T-helper 2 cell (primary cell): Measurements from ENCODE around the gene NKX2-1.

ENCODE experiments used
- DNase-seq, 5 experiments: peaks; one replicate each; pipeline versions ENCODE4 v3.0.0 to v3.0.0-alpha.2; 2012 to 2022

The NKX2-1 gene

DNA sequence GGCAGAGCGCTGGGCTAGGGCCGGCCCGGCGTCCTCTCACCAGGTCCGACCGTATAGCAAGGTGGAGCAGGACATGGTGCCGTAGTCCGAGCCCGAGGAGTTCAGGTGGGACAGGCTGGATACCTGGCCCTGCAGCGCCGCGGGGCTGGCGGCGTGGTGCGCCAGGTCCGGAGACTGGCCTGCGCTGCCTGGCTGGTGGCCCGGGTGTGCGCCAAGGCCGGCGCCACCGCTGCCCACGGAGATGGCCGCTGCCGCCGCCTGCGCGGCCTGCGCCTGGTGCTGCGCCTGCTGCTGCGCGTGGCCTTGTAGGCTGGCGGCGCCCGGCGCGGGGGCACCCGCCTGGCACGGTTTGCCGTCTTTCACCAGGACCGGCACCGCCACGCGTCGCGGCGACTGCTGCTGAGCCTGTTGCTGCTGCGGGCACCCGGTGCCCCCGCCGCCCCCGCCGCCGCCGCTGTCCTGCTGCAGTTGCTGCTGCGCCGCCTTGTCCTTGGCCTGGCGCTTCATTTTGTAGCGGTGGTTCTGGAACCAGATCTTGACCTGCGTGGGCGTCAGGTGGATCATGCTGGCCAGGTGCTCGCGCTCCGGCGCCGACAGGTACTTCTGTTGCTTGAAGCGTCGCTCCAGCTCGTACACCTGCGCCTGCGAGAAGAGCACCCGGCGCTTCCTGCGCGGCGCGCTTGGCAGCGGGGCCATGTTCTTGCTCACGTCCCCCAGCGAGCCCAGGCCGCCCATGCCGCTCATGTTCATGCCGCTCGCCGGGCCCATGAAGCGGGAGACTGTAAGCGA is 2.6 kb downstream of the NKX2-1 start:
- DNase-seq, result peak in 1 of 5 experiments; percentile 22

DNA sequence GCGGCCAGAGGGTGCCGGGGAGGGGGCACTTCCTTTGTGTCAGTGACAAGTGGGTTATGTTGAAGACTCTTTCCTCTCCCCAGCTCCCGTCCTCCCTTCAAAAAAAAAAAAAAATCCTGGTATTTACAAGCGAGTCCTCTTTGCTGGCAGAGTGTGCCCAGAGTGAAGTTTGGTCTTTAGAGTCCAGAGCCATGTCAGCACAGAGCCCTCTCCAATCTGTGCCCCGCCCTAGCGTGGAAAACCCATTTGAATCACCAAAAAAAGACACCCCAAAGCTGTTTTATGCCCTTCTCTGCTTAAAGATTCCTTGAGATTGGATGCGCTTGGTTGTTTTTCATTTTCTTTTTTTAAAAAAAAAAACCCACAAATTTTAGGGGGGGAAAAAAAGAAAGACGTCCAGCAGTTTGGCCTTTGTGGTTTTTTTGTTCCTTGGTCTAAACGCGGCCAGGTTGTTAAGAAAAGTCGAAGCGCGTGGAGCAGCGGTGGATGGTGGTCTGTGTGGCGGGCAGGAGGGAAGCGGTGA is 3.3 kb downstream of the NKX2-1 start:
- DNase-seq, result no peak

DNA sequence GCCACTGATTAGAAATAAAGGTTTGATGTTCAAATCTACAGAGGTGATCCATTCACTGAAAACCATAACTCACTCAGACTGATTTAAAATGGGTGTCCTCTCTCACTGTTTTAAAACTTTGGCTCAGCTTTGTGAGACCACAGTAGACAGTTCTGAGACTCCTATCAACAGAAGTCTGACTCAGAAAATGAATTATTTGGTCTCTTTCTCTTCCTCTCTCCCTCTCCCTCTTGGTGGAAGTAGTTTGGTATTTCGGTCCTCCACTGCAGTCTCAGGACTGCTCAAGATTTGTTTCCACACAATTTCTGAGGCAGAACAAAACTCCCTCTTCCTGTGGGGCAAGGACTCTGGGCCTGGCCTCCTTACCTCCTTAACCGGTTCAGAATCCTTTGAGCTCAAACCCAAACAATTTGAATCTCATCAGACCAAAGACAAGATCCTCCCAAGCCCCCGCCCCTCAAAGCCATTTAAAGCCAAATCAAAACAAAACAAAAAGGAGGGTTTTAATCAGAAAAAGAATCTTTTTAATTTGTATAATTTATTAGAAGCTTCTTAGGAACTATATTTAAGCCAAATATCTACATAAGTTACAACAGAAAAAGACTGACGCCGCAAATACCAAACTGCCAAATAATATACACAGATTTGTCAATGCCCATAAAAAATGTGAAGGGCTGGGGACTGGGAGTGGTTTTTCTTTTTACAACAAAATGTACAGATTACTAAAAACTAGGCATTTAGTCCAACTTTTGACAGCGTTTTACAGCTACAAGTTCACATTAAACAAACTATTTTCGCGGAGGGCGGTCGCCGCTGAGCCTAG is 3.9 kb downstream of the NKX2-1 start:
- no peak for DNase-seq

DNA sequence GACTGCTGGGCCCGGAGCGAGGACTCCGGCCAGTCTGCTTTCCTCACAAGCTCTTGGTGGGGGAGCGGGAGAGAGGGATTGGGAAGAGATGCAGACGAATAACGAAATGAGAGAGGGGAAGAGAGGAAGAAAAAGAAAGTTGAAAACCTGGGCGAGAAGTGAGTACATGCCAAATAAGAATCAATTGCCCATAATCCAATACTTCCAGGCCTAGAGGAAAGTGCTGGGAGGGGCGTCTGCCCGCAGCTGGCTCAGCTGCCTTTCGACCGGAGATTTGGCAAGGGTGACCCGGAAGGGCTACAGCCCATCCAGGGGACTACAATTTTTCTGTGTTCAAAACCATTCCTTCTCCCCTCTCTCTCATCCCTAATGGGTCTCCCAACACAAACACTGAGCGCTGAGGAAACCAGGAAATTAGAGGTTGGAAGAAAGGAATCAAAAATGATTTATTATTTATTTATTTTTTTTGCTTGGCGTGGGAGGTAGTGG is 4.9 kb downstream of the NKX2-1 start:
- no peak for DNase-seq

DNA sequence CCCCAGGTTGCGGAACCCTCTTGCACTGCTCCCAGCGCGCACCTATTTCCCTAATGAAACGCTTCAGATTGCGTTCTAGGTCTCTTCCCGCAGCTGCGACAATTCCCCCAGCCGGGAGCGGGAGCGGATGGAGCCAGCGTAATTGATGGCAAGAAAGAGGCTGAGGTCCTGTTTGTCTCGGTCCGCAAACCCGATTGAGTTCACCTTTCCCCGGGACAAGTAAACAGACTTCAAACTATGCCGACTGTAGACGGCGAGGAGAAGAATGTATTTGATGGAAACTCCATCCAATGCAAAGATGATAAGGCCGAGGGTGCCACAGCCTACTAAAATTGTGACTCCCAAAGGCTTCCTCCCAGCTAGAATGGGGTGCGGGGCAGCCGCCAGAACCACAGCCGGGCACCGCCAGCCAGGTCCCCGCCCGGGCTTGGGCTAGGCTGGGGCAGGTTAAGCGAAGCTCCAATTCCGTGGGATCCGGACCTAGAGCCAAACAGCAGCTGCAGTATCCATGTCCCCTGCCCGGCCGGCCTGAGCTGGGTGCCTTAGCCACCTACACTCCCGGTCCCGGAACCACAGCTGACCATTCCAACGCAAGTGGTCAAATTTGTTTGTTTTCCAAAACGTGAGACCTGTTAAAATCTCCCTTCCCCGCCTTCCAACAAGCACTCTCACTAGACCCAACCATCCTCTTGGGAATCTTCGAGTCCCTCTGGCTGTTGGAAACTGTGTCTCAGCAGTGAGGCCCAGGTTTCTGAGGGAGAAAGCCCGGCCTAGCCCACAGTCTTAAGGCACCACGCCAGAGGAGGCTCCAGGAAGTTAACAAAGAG is 5.5 kb downstream of the NKX2-1 start:
- DNase-seq, result no peak

DNA sequence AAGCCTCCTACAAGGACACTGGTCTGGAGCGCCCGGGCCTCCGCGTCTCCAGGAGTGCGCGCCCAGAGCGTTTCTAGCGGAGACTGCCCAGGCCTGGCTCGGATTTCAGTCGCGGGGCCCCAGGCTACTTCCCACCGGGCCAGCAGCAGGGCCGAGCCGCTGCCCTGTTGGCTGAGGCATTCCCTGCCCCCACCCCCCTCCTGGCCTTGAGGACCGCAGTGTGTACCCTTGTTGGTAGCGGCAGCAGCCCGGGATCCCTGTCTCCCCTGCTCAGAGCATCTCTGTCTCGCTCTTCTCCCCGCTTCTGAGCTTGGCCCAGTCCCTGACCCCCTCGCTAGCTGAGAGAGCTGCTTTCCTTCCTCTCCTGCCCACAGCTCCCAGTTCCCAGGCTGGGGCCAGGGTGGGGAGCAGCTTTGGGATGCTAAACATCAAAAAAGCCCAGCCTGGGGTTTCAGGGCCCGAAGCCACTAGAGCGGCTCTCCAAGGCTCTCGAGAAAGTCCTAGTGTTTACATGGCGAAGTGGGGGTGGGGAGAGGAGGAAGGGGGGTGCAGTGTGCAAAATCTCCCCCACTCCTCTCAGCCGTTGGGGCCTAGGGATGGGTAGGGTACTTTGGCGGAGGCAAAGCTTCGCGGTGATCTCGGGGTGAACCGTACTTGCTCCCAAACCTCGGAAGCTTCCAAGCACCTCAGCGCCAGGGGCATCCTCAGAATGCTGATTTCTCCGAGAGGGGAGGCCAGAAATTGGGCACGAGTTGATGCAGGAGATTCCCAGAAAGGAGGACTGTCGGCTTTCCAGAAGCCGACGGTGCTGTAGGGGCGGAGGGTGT is 6.4 kb downstream of the NKX2-1 start:
- DNase-seq, result no peak

DNA sequence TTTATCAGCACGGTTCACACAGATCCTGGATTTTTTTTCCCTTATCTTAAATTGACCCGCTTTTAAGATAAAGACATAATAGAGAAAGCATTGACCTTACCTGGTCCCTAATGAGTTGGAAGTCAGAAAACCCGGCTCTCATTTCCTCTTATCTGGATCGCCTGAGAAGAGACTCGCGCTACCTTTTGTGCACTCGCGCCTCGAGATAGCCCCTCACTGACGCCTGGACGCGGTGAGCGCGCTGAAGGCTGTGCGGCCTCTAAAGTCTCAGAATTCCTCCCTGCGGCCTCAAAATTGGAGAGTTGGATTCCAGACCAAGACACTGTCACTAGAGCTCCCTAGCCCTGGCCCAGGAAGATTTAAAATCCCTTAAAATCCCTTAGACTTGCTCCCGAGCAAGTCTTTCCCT is 7.0 kb downstream of the NKX2-1 start:
- DNase-seq, result no peak

DNA sequence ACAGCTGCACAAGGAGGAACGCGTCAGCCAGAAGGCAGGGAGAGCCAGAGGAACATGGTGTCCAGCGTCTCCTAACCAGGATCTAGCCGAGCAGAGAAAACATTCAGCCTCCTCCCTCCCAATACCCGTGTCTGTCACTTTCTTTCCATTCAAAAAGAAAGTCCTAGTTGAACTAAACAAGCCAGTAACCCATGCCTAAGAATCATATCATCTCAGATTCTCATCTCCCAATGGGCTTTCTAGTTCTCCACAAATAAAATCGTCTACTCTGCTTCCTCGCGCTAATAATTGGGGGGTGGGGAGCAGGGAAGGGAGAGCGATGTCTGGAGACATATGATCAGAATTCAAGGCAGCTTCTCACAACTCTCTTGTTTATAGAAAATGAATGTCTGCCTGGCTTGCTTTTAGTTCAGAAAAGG is 7.4 kb downstream of the NKX2-1 start:
- no peak for DNase-seq

DNA sequence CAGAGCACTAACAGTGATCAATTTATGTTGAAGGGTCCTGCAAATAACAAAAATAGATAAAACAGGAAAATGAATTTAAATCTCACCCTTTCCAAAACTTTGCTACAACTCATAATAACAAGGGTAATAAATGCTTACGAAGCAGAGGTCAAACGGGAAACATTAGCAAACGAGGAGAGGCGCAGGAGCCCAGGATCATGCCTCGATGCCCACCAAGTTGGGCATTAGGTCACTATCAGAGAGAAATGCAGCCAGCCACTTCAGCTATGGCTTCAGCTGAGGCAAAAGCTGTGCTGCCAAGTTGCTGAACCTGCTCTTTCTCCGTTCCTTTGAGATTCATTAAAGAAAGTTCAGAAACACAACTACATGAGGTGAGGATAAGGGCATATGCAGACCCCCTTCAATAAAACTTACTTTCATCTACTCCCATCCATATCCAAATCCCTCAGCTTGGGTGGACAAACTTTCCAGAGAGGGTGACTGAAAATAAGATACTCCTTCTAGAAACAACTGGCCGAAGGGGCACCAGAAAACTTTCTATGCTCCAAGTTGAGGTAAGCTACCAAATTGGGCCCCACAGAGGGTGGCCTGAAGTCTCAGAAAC is 7.9 kb downstream of the NKX2-1 start:
- no peak for DNase-seq

DNA sequence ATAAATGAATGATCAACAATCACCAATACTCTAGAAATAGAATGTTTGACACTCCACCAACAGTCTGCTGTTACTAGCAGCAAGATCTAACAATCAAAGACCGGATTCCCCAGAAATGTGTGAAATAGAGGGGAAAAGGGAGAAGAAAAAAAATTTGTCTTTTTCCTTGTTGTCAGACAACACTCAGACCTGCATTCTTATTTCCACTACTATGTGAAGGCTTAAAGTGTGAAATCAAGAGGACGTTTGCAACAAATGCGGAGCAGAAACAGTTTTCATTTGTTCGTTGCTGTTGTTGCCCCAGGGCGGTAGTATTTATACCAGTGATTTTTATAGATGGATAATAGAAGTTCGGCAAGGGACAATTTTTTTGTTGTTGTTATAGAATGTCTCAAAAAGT is 9.2 kb downstream of the NKX2-1 start:
- DNase-seq, result no peak

DNA sequence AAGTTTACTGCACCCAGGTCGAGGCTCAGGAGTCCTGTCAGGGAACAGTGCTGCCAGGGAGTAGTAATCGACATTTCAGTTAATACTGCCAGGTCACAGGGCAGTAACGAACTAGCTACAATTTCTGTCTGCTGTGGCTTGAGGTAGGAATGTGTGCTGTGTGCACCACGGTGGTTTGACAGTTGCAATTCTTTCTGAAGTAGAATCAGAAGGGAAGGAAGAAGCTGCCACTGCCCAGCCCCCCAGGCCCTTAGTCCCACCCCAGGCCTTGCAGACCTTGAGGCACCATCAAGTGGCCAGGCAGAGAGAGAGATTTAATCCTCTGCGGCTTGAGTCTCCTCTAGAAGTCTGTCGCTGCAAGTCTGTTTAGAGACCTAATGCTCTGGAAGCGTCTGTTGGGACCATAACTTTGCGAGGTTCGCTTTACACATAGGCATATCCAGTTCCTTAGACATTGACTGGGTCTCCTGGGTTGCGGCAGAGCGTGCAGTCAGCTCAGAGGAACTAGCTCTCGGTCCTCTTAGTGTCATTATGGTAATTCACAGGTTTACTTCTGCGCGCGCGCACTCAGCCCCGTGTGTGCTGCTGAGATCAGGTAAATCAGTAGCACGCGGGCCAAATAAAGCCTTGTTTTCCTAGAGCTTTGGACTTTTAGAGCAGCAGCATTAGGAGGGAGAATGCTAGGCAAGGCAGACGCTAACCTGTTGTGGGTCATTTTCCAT is 9.8 kb downstream of the NKX2-1 start:
- no peak for DNase-seq

DNA sequence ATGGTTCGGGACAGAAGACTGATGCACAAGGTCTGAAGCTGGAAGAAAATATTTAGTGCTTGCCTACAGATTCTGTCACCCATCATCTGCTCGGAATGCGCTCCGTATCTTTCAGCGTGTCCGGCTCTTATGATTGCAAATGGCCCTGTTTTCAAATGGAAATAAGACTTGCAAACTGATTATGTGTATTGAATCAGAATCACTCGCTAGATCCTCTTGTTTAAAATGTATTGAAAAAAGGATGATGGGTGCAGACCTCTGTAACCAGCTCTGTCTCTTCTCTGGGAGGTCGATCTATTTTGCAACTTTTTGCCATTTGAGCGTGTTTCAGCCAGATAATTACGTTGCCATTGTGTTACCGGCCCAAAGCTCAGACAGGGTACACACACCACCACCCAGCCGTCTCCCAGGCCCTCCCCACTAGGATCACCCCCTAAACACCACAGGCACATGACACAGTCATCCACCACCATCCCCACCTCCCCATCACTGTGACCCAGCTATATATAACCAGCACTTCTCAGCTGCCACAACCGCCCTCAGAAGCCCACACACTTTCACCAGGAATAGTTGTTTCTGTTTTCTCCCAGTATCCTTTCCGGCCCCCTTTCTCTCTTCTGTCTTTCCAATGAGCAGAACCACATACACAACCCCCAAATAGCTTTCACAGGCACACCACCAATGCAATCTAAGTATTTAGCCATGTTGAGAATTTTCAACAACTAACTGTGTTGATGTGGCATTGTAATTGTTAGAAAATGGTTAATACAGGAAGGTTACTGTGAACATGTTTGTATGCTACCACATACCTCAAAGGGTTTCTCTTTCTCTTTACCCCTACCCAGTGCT is 10.7 kb downstream of the NKX2-1 start:
- DNase-seq, result no peak

DNA sequence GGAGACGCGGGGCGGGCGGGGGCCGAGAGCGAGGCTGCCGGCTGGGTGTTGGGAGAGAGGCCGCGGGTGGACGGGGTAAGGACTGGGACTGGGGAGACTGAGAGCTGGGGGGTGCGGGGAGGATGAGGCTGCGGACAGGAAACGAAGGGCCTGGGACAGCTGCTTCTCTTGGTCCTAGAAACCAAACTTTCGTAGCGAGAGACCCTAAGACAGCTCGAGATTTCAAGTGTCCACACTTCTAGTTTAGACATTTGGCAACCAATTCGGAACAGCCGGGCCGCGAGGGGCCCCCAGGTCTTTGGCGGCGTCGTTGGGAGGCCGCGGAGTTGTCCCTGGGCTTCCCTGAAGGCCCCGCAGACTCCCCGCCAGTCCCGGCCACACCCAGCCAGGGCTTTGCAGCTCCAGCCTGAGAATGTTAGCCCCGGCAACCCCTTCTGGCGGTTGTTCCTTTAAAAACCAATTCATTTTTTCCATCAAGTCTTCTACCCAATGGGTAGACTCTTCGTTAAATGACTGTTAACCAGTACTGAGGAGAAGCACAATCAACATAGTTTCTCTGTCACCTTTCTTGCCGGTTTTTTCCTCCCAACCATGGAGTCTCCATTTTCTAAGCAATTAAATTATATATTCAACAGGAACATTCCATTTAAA is 11.5 kb downstream of the NKX2-1 start:
- no peak for DNase-seq

DNA sequence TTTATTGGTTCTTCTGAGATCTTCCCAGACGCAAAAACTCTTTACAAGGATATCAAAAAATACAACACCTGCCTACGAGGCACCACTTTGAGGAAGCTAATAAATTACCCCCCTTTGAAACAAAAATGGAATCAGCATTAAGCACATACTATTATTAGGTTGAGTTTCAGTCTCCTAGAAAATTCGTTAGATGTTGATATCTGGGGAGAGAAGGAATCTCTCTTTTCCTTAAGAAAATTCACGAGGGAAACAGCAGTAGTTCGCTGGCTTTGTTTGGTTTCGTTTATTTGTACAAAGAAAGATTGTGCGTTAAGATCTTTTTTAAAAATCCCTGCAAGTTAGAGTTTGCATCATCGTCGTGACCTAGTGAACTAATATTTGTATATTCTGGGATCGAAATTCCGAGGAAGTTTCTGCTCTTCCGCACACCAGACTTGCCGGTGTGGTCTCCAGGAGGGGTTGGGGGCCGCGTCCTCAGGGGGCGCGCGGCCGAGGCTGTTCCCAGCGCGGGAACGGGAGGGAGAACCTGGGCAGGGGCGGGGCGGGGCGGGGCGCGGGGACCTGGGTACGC is 12.1 kb downstream of the NKX2-1 start:
- no peak for DNase-seq

DNA sequence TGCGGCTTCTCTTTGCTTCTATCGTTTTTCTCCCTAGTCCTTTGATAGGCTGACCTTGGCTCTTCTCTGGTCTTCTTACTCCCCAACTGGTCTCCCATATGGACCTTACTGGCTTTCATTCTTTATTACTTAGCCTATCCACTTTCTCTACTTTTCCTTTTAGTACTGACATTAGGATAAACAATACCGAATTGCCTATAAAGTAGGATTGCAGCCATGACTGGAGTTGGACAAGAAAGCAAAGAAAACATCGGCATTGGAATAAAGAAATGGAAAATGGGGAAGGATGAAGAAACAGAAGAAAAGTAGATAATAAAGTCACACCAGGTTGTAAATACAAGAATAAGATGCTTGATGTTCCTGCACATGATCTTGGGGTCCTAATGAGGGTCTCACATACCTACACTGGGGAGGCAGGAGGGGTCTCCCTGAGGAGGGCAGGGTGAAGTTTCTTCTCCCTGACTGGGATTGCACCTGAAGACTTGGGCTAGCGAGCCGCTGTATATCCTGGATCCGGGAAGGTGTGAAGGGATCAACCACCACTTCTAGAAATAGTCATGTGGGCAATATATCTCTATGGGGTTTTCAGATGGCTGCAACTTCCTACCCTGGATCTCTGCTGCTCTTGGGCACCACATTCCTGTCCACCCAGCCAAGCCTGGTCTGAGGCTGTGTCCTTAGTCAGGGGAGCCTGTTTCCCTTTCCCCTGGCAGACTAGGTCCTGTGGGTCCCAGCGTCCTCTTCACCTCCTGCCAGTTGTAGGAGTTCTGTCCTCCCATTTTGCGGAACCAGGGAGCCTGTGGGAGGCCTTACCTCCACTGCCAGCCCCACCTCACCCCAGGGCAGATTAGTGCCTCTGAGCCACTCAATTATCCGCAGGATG is 13.1 kb downstream of the NKX2-1 start:
- DNase-seq, result no peak

DNA sequence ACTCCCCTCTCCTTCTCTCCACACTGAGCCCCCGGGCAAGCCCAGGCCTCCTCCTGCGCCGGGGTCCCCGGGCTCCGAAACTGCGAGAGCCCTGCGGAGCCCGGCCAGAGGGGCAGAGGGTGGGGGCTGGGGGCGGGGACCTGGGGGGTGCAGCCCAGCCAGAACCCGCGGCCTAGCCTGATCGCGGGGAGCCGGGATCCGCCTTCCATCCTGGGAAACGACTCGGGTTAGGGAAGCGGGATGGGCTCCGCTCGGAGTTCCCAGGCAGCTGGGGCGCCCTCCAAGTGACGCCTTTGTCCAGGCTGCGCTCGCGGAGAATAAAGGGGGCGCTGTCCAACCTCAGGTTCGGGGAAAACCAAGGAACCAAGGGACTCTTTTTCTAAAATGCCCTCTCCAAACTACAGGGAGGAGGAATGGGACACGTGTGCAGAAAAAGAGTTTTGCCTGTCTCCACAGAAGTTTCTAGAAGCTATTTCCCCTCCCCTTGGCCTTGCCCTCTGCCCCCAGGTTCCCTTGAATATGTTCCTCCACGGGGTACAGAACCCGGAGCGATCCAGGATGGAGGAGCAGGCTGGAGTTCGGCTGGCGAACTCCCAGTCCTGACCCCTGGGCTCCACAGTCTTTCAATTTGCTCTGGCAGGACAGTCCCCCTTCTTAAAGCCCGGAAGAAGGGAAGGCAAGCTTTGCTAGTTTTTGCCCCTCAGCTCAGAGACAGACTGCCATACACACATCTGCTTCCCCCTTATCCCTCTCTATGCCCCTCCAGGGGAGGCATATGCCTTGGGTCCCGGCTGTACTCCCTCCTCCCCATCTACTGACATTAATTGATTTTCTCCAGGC is 13.9 kb downstream of the NKX2-1 start:
- DNase-seq, result no peak
